GM12878 (cell line): ENCODE measurements around the gene ELAVL1.

Experiments
- MEF2B ChIP-seq: fragments of 450-650 bp; IDR thresholded peaks from 2 replicates; pipeline ENCODE4 v1.6.1; 2018; ENCODE audit warnings: mild to moderate bottlenecking, moderate library complexity; ENCODE audit not compliant: partially characterized antibody, poor library complexity, severe bottlenecking
- POLR2AphosphoS5 ChIP-seq: IDR thresholded peaks from 2 replicates; pipeline ENCODE4 v1.6.1; 2011; ENCODE audit warnings: mild to moderate bottlenecking, low read length, inconsistent platforms
- TF ChIP-seq, protein P1 (sequence below): fragments of 450-650 bp; IDR thresholded peaks from 2 replicates; pipeline ENCODE4 v1.6.1; 2017; ENCODE audit warnings: mild to moderate bottlenecking, moderate library complexity

DNA sequence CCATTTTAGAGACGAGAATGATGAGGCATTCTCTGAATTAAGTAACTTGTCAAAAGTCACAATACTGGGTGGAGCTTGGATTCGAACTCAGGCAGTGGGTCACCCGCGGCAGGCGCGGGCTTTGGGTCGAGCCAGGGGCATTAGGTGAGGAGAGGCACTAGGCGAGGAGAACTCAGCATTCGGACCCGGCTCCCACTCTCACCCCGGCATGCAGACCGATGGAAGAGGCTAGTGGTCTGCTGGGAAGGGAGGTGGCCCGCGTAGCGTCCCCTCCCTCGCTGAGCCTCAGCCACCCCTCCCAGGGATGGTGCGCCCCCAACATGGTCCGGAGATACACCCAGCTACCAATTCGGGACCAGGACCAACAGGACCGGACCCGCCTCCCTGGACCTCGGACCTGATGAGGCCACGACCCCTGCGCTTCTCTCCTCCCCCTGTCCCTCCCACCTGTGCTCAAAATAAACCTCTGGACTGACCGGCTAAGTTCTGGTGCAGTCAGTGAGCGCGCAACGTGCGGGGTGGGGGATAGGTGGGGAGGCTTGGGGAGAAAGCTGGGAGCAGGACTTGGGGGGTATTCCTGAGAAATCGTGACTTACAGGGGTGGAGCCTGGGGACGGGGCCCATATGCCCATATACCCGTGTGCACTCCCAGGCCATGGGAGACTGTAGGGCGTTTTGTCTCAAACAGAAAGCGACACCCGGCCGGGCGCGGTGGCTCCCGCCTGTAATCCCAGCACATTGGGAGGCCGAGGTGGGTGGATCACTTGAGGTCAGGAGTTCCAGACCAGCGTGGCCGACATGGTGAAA is 86.6 kb downstream of the ELAVL1 start:
- TF ChIP-seq, protein P1, sequence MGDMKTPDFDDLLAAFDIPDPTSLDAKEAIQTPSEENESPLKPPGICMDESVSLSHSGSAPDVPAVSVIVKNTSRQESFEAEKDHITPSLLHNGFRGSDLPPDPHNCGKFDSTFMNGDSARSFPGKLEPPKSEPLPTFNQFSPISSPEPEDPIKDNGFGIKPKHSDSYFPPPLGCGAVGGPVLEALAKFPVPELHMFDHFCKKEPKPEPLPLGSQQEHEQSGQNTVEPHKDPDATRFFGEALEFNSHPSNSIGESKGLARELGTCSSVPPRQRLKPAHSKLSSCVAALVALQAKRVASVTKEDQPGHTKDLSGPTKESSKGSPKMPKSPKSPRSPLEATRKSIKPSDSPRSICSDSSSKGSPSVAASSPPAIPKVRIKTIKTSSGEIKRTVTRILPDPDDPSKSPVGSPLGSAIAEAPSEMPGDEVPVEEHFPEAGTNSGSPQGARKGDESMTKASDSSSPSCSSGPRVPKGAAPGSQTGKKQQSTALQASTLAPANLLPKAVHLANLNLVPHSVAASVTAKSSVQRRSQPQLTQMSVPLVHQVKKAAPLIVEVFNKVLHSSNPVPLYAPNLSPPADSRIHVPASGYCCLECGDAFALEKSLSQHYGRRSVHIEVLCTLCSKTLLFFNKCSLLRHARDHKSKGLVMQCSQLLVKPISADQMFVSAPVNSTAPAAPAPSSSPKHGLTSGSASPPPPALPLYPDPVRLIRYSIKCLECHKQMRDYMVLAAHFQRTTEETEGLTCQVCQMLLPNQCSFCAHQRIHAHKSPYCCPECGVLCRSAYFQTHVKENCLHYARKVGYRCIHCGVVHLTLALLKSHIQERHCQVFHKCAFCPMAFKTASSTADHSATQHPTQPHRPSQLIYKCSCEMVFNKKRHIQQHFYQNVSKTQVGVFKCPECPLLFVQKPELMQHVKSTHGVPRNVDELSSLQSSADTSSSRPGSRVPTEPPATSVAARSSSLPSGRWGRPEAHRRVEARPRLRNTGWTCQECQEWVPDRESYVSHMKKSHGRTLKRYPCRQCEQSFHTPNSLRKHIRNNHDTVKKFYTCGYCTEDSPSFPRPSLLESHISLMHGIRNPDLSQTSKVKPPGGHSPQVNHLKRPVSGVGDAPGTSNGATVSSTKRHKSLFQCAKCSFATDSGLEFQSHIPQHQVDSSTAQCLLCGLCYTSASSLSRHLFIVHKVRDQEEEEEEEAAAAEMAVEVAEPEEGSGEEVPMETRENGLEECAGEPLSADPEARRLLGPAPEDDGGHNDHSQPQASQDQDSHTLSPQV, result no peak
- TF ChIP-seq MEF2B (no peak), POLR2AphosphoS5 (no peak)
